Measurements from ENCODE around the gene CDK5RAP3. TPM values are rescaled to one million over a fixed set of nuclear protein-coding genes. Genes with fewer than 3 reads are reported as not detected.

Gene CDK5RAP3
- total and polyA plus RNA-seq, 2 donors (not counting 3 experiments of a cell fraction or from before 2014, with no cell fraction given): 109 to 139 TPM

DNA sequence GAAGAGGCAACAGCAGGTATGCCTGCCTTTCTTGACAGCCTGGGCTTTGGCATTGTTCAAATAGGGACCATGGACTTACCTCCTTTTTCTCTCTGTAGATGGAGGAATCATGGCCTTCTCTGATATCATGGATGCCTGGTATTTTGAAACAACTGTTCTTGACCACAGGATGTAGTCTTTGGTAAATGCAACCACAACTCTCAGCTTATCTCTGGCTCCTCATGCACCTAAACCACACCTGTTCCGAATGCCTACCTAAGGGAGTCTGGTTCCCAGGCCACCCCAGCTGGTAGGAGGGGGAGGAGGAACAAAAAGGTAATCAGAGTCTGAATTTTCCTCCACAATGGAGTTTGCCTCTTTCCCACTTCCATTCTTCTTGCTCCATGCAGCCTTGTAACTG is 18.8 kb downstream of the CDK5RAP3 start:
- Histone ChIP-seq H3K36me3 (ENCODE audit: control insufficient read depth in 2 of 2, extremely low read depth in 1 of 2, insufficient read depth in 2 of 2, low read length in 2 of 2) (no peaks in the 10 kb centered on the region), H3K79me2 (ENCODE audit: control insufficient read depth, insufficient read depth, low read length) (no peaks in the 10 kb centered on the region), H3K4me1 (ENCODE audit: control insufficient read depth, extremely low read depth, insufficient read depth, low read length) (peaks cover 6% of the 10 kb centered on the region), H3K9ac (replicated peaks; ENCODE audit: extremely low read depth, insufficient read depth, low read length) (no peak overlapping the region), H4K20me1 (replicated peaks; ENCODE audit: control insufficient read depth, extremely low read depth, insufficient read depth, low read length) (no peaks in the 10 kb centered on the region), H3K9me3 (replicated peaks; ENCODE audit: control insufficient read depth, insufficient read depth, low read length) (no peaks in the 10 kb centered on the region), H3K4me2 (ENCODE audit: insufficient read depth, low read length) (no peak overlapping the region), H3K27ac (ENCODE audit: insufficient read depth, low read depth, low read length) (no peak overlapping the region), H3K4me3 (replicated peaks in 1 of 3; ENCODE audit: insufficient read depth in 1 of 3, low read depth in 1 of 3, low read length in 3 of 3) (no peak overlapping the region), H3K9me1 (replicated peaks; ENCODE audit: control insufficient read depth, extremely low read depth, insufficient read depth, low read length) (no peaks in the 10 kb centered on the region), H3K27me3 (ENCODE audit: control insufficient read depth in 2 of 2, insufficient read depth in 2 of 2, low read length in 2 of 2) (no peaks in the 10 kb centered on the region), H2AFZ (ENCODE audit: low read depth, low read length) (no peak overlapping the region)
- no peak for FAIRE-seq
- dilution Hi-C loops (cut with MboI; ENCODE audit: extremely low pct_ligation_motif_present, low sequenced_read_pairs) (no loop called here), intact Hi-C loops (cut with micrococcal nuclease) (no loop called here)
- ChIA-PET CTCF (interaction anchor here (0.6 to 4.5 kb wide), 6 partner anchors 13 to 647 kb away, joined by 3 to 19 read pairs (median 4); partner anchors contain the start of gene PNPO), POLR2A (no interaction called here)
- BruUV-seq (replicated peaks): no TSS peak
- DNase-seq (ENCODE audit: low read depth, low spot score): no peak
- TF ChIP-seq EZH2 (IDR thresholded peaks at IDR 0.05; ENCODE audit: borderline replicate concordance, low read depth, low read length, severe bottlenecking): no peak
- no peak for TF ChIP-seq GATA2 (IDR thresholded peaks at IDR 0.05; ENCODE audit: insufficient read depth, insufficient read length, low read depth, low read length)
- TF ChIP-seq, protein P1, sequence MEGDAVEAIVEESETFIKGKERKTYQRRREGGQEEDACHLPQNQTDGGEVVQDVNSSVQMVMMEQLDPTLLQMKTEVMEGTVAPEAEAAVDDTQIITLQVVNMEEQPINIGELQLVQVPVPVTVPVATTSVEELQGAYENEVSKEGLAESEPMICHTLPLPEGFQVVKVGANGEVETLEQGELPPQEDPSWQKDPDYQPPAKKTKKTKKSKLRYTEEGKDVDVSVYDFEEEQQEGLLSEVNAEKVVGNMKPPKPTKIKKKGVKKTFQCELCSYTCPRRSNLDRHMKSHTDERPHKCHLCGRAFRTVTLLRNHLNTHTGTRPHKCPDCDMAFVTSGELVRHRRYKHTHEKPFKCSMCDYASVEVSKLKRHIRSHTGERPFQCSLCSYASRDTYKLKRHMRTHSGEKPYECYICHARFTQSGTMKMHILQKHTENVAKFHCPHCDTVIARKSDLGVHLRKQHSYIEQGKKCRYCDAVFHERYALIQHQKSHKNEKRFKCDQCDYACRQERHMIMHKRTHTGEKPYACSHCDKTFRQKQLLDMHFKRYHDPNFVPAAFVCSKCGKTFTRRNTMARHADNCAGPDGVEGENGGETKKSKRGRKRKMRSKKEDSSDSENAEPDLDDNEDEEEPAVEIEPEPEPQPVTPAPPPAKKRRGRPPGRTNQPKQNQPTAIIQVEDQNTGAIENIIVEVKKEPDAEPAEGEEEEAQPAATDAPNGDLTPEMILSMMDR (IDR thresholded peaks at IDR 0.05; ENCODE audit: extremely low read depth in 1 of 2, insufficient read depth in 1 of 2, low read depth in 1 of 2, low read length in 2 of 2): no peak
- no peak for TF ChIP-seq FOS (IDR thresholded peaks at IDR 0.05; ENCODE audit: borderline replicate concordance, insufficient read depth, low read length)
- TF ChIP-seq, protein P2, sequence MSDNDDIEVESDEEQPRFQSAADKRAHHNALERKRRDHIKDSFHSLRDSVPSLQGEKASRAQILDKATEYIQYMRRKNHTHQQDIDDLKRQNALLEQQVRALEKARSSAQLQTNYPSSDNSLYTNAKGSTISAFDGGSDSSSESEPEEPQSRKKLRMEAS (IDR thresholded peaks at IDR 0.05; ENCODE audit: insufficient read depth, insufficient read length): no peak
- TF ChIP-seq POLR2AphosphoS5 (IDR thresholded peaks at IDR 0.05; ENCODE audit: insufficient read depth, low read depth, low read length): no peak
- no peak for TF ChIP-seq POLR2A (IDR thresholded peaks at IDR 0.05; ENCODE audit: low read depth, low read length)
- TF ChIP-seq MYC (IDR thresholded peaks at IDR 0.05; ENCODE audit: low read depth, low read length): no peak
- no peak for TF ChIP-seq JUN (IDR thresholded peaks at IDR 0.05; ENCODE audit: borderline replicate concordance, insufficient read depth, insufficient read length, low read depth)
